ENCODE data around the gene OR6V1.

DNA sequence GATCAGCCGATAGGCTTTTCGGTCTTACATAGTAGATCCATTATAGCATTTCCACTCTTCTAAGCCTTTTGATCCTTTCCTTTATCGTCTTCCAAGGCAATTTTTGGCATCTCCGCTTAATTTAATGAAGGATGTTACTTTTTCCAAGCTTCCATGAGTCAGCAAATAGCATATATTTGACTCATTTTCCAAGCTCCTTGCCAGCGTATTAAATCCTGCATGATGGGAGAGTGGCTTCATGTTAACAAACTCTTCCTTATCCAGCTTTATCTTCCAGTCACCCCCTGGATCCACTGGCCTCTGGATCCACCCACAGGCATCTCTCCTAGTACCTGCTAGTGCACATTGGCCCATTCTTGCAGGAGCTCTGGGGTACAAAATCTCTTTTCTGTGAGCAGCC lies 38.2 kb upstream of the OR6V1 start:
- TF ChIP-seq EGR1 (IDR thresholded peaks at IDR 0.05) (no peak), CREB1 (IDR thresholded peaks at IDR 0.05; ENCODE audit: low read depth) (no peak)

Data from Ishikawa (cell line).